CD4-positive, alpha-beta T cell treated with Interleukin-15 for 1 hour (primary cell): ENCODE measurements around the gene CKS1B.
A peak's percentile ranks its signal among the peaks of the same experiment; 100 is the strongest.

Experiments used
- DNase-seq: peaks from one replicate; pipeline ENCODE4 v3.0.0-alpha.2; 2020

The CKS1B gene

GRCh38 chr1:155003227-155003765, 28.8 kb downstream of the CKS1B start:
- no peak for DNase-seq

GRCh38 chr1:155003766-155004351, 29.4 kb downstream of the CKS1B start:
- DNase-seq = no peak

- no peak for DNase-seq
Measured at GRCh38 chr1:155004352-155005075, 30.0 kb downstream of the CKS1B start.

GRCh38 chr1:155005076-155006011, 30.9 kb downstream of the CKS1B start:
- peak; percentile 60 for DNase-seq

- DNase-seq = peak; percentile 46
Measured at GRCh38 chr1:155006601-155007101, 32.2 kb downstream of the CKS1B start.

GRCh38 chr1:155007251-155007828, 32.9 kb downstream of the CKS1B start:
- no peak for DNase-seq

- no peak for DNase-seq
Measured at GRCh38 chr1:155008015-155008941, 33.8 kb downstream of the CKS1B start.

GRCh38 chr1:155009221-155009711, 34.8 kb downstream of the CKS1B start:
- no peak for DNase-seq

- DNase-seq = no peak
Measured at GRCh38 chr1:155009742-155010141, 35.3 kb downstream of the CKS1B start.

GRCh38 chr1:155010211-155010918, 35.9 kb downstream of the CKS1B start:
- no peak for DNase-seq

GRCh38 chr1:155011004-155011416, 36.5 kb downstream of the CKS1B start:
- no peak for DNase-seq

- DNase-seq = no peak
Measured at GRCh38 chr1:155011437-155012025, 37.0 kb downstream of the CKS1B start.

- peak; percentile 61 for DNase-seq
Measured at GRCh38 chr1:155012026-155012546, 37.6 kb downstream of the CKS1B start.

GRCh38 chr1:155012776-155013602, 38.5 kb downstream of the CKS1B start:
- no peak for DNase-seq

GRCh38 chr1:155013632-155014031, 39.2 kb downstream of the CKS1B start:
- no peak for DNase-seq

GRCh38 chr1:155014709-155015508, 40.4 kb downstream of the CKS1B start:
- no peak for DNase-seq

GRCh38 chr1:155015527-155016230, 41.2 kb downstream of the CKS1B start:
- no peak for DNase-seq
